ENCODE data around the gene CENPV.
A peak's percentile ranks its signal among the peaks of the same experiment; 100 is the strongest.

CENPV gene

GRCh38 chr17:16338391-16338790 lies 14.9 kb downstream of the CENPV start:
- no peak overlapping the region for H3K4me3 ChIP-seq (replicated peaks; ENCODE audit: low read depth, low read length)
- peaks cover 3% of the 10 kb centered on the region for H3K36me3 ChIP-seq (ENCODE audit: control insufficient read depth, insufficient read depth, low read length)
- TF ChIP-seq CTCF (IDR thresholded peaks at IDR 0.05; ENCODE audit: insufficient read depth, low read length, poor library complexity, severe bottlenecking): no peak
- no peaks in the 10 kb centered on the region for H3K27me3 ChIP-seq (replicated peaks; ENCODE audit: control insufficient read depth, insufficient read depth, low read length)
- DNase-seq (ENCODE audit: extremely low read depth, insufficient read length): no peak

DNA sequence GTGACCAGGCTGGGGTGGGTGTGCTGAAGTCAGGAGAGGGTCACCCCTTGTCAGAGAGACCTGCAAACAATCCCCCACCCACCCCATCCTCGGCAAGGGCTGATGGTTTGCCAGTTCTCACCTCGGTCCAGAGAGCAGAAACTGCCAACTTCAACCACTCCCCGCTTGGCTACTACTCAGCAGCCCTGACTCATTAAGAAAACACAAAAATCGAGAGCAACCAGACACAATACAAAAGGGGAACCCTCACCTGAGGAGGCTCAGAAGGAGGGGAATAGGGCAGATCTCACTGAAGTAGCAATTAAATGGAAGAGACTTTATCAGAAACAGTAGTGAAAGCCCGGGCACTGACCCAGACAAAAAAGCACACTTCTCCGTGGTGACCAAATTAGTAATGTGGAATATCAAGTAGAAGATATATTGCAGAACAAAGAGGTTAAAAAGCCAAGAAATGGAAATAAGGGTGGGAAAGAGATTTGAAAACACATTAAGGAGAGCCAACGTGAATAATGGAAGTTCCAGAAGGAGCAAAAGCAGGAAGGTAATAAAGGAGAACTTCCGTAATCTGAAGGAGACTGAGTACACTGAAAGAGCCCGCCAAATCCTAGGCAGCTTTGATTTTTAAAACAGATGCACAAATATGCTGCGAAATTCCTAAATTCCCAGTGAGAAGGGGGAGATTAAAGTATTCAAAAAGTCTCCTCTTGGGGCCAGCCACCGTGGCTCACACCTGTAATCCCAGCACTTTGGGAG lies 23.6 kb downstream of the CENPV start:
- no peak for TF ChIP-seq CTCF (IDR thresholded peaks at IDR 0.05; ENCODE audit: insufficient read depth, low read length, poor library complexity, severe bottlenecking)
- DNase-seq (ENCODE audit: extremely low read depth, insufficient read length): peak; percentile 35

DNA sequence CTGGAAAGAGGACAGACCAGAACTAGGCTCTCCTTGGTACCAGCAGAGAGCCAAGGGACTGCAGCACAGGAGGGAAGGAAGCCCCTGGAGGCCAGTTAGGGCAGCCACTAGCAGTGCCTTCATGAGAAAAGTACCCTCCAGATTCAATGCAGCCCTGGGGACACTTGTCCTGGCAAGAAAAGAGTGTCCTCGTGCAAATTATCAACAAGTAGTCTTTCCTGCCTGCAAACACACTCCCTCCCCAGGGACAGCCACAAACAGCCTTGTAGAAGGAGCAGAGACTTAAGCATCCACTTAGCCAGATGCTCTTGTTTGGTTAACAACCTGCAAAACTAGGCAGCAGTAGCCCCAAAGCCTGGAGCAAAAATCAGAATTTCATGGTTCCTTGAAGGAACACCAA lies 24.3 kb downstream of the CENPV start:
- no peak overlapping the region for H3K4me3 ChIP-seq (replicated peaks; ENCODE audit: low read depth, low read length)
- no peaks in the 10 kb centered on the region for H3K27me3 ChIP-seq (replicated peaks; ENCODE audit: control insufficient read depth, insufficient read depth, low read length)
- no peak for TF ChIP-seq CTCF (IDR thresholded peaks at IDR 0.05; ENCODE audit: insufficient read depth, low read length, poor library complexity, severe bottlenecking)
- no peaks in the 10 kb centered on the region; the same call in 1 of the 2 replicates for H3K36me3 ChIP-seq (ENCODE audit: control insufficient read depth, insufficient read depth, low read length)
- no peak for DNase-seq (ENCODE audit: extremely low read depth, insufficient read length)

More for the DNA sequence above, 23.6 kb downstream of the CENPV start:
- Histone ChIP-seq H3K27me3 (replicated peaks; ENCODE audit: control insufficient read depth, insufficient read depth, low read length) (no peaks in the 10 kb centered on the region), H3K4me3 (replicated peaks; ENCODE audit: low read depth, low read length) (no peak overlapping the region), H3K36me3 (ENCODE audit: control insufficient read depth, insufficient read depth, low read length) (no peaks in the 10 kb centered on the region; the same call in 1 of the 2 replicates)

DNA sequence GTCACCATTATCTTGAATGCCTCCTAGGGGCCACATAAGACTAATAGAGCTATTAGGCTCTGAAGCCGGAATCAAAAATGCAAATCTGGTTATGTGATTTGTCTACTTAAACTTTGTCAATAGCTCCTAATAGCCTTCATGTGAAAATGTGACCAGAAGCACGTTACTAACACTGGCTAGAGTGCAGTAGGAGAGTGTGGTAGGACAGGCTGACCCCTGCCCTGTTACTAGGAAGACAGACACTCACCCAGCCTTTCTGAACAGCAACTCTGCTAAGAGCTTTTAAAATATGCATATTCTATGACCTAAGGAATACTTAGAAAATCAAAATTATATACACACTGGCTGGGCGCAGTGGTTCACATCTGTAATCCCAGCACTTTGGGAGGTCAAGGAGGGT lies 26.3 kb downstream of the CENPV start:
- Histone ChIP-seq H3K4me3 (replicated peaks; ENCODE audit: low read depth, low read length) (no peak overlapping the region), H3K36me3 (ENCODE audit: control insufficient read depth, insufficient read depth, low read length) (no peaks in the 10 kb centered on the region; the same call in 1 of the 2 replicates), H3K27me3 (replicated peaks; ENCODE audit: control insufficient read depth, insufficient read depth, low read length) (no peaks in the 10 kb centered on the region)
- TF ChIP-seq CTCF (IDR thresholded peaks at IDR 0.05; ENCODE audit: insufficient read depth, low read length, poor library complexity, severe bottlenecking): no peak
- DNase-seq (ENCODE audit: extremely low read depth, insufficient read length): no peak

DNA sequence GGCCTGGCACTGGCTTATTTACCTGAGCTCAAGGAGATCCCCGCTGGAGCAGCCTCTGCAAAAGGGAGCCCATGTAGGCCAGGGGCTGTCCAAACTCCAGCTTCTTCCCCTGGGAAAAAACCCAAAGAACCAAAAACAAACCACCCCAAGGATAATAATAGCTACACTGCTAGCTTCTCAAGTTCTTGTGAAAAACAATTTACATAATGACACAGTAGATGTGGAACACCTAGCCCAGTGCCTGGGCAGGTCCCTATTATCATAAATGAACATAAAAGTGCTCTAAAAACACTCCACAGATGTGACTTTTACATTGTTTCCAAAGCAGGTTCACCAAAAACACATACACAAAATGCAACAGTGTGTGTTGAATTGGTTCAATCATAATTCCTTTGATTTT lies 27.3 kb downstream of the CENPV start:
- Histone ChIP-seq H3K27me3 (replicated peaks; ENCODE audit: control insufficient read depth, insufficient read depth, low read length) (no peaks in the 10 kb centered on the region), H3K4me3 (replicated peaks; ENCODE audit: low read depth, low read length) (no peak overlapping the region), H3K36me3 (ENCODE audit: control insufficient read depth, insufficient read depth, low read length) (no peaks in the 10 kb centered on the region; the same call in 1 of the 2 replicates)
- no peak for DNase-seq (ENCODE audit: extremely low read depth, insufficient read length)
- no peak for TF ChIP-seq CTCF (IDR thresholded peaks at IDR 0.05; ENCODE audit: insufficient read depth, low read length, poor library complexity, severe bottlenecking)
